ENCODE results near the gene PLG. TPM values are rescaled to one million over a fixed set of nuclear protein-coding genes. Genes with fewer than 3 reads are reported as not detected.
"Not testable (repeated sequence)": the region's sequence is repeated elsewhere in the genome, so short reads cannot be mapped to it uniquely, and the experiment has no call there.

Gene PLG
- total RNA-seq, 1 donor from 2014 or later = not detected

DNA sequence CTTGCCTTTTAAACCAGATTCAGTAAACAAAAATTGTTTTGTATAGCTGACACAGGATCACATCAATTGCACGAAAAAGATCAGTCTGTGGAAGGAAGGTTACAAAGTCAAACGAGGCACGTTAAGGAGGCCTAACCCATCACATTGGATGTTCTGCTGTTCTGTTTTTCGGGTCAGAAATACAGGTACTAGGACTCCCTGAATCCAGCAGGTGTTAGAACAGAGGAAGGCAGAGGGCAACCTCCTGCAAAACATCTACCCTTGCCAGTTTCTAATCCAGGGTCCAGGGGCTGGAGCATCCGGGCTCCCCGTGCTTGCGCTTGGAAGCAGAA is 64.6 kb downstream of the PLG start:
- intact Hi-C loops (cut with DNase I) = no loop called here
- ATAC-seq (no peak), DNase-seq (ENCODE audit: missing footprints) (no peak)

DNA sequence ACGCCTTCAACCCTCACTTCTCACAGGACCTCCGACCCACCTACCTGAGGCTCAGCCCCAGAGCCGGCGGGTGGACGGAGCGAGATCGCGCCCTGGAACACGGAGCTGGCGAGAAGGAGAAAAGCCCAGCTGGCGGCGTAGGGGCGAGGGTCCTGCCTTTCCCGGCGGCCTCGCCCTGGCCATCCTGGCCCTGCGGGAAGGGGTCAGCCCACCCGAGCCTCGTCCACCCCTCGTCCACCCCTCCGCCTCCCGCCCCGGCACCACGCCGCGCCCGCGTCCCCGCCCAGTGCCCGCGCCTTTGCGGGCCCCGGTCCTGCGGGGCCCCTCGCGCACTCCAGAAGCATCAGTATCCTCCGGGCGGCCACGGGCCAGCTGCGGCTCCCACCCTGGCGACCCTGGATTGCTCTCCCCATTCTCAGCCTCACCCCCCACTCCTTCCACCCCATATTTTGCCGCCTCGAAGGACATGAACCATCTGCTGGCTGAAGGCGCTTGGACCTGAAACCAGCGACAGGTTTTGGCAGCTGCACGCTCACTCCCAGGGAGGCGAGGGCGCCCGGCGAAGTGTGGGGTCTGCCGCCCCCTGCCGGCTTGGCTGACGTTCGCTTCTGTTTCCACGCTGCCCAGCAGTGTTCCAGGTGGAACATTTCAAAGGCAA is 65.1 kb downstream of the PLG start:
- intact Hi-C loops (cut with DNase I) = no loop called here
- peak; percentile 73 for ATAC-seq
- DNase-seq (ENCODE audit: missing footprints) = no peak

DNA sequence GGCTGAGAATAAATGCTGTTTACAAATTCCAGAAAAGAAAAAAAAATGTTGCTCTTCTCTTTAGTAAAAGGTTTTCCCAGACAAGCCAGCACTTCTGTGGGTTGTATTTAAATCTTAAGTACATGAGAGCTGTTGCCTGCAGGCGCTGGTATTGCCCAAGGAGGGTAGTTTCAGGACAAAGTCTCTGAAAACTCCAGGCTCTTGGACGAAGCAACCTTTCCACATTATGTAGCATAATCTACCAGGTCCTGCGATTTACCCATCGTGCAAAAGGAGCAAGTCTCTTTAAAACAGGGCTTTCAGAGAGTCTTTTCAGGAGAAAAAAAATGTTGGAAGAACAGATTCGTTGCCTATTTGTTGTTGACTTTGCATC is 65.6 kb downstream of the PLG start:
- DNase-seq (ENCODE audit: missing footprints) = no peak
- no peak for ATAC-seq
- intact Hi-C loops (cut with DNase I) = no loop called here

GRCh38 chr6:160768101-160768500 is 66.1 kb downstream of the PLG start:
- no peak for DNase-seq (ENCODE audit: missing footprints)
- intact Hi-C loops (cut with DNase I) = no loop called here
- no peak for ATAC-seq

DNA sequence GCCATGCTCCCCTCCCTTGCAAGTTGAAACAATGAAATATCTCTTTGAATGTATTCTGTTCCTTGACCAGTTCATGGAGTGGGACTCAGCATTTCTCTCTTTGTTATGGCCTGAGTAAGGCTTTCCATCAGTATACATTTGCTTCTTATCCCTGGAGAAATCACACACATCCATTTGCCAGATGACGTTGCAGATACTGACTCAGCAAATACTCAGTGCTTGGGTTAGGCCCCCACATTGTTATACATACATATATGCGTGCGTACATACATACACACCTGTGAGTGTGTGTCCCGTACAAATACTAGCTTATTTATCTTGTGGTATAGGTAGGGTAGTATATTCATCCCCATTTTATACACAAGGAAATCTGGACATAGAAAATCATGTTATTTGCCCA is 72.4 kb downstream of the PLG start:
- ATAC-seq (no peak), DNase-seq (ENCODE audit: missing footprints) (no peak)

GRCh38 chr6:160775792-160776580 is 73.9 kb downstream of the PLG start:
- DNase-seq (ENCODE audit: missing footprints) (no peak), ATAC-seq (no peak)
- intact Hi-C loops (cut with DNase I) = no loop called here

More for the DNA sequence above, 72.4 kb downstream of the PLG start:
- intact Hi-C loops (cut with DNase I) = no loop called here

DNA sequence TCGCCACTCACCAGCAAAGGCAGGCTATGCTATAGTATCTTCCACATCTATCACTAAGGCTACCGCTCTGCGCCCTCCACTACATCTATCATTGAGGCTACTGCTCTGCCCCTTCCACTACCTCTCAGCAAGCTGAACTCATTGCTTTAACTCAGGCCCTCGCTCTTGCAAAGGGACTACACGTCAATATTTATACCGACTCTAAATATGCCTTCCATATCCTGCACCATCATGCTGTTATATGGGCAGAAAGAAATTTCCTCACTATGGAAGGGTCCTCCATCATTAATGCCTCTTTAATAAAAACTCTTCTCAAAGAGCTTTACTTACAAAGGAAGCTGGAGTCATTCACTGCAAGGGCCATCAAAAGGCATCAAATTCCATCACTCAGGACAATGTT is 77.1 kb downstream of the PLG start:
- ATAC-seq; intact Hi-C loops (cut with DNase I); DNase-seq (ENCODE audit: missing footprints): not testable (repeated sequence)

DNA sequence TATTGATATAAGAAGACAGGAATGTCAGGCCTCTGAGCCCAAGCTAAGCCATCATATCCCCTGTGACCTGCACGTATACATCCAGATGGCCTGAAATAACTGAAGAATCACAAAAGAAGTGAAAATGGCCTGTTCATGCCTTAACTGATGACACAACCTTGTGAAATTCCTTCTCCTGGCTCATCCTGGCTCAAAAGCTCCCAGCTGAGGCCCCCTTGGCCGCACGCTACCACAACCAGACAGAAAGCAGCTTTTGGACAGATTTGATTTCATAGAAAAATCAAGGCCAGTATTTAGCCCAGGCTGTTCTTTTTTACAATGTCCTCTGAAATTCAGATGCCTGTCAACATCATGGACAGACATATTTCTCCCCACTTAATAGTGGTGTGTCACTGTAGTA is 78.6 kb downstream of the PLG start:
- intact Hi-C loops (cut with DNase I); ATAC-seq; DNase-seq (ENCODE audit: missing footprints): not testable (repeated sequence)

DNA sequence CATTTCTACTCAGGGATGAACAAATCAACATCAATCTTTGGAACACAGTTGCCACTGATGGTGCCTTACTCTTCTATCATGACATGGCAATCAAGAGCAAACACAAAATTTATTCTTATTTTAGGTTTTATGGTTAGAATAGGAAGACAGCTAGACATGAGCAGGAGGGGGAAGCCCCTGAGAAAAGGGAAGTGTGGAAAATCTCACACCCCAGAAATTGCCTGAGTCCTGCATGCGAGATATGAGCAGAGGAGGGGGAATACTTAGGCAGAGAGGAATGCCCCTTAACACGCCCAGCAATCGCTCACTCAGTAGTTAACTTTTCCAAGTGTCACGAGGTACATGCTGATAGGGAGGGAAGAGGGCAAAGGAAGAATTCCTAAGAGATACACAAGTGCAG is 79.3 kb downstream of the PLG start:
- ATAC-seq = no peak
- intact Hi-C loops (cut with DNase I) = no loop called here
- DNase-seq (ENCODE audit: missing footprints) = no peak

- intact Hi-C loops (cut with DNase I) = no loop called here
- ATAC-seq = no peak
- no peak for DNase-seq (ENCODE audit: missing footprints)
Measured at GRCh38 chr6:160782228-160782627, 80.2 kb downstream of the PLG start.

GRCh38 chr6:160783741-160784140 is 81.7 kb downstream of the PLG start:
- DNase-seq (ENCODE audit: missing footprints) (no peak), ATAC-seq (no peak)
- intact Hi-C loops (cut with DNase I) = no loop called here

- not testable (repeated sequence) for DNase-seq (ENCODE audit: missing footprints); ATAC-seq
Measured at GRCh38 chr6:160788126-160788525, 86.1 kb downstream of the PLG start.

GRCh38 chr6:160788806-160789205 is 86.8 kb downstream of the PLG start:
- no peak for DNase-seq (ENCODE audit: missing footprints)
- no peak for ATAC-seq

More at GRCh38 chr6:160788126-160788525, 86.1 kb downstream of the PLG start:
- intact Hi-C loops (cut with DNase I) = not testable (repeated sequence)

DNA sequence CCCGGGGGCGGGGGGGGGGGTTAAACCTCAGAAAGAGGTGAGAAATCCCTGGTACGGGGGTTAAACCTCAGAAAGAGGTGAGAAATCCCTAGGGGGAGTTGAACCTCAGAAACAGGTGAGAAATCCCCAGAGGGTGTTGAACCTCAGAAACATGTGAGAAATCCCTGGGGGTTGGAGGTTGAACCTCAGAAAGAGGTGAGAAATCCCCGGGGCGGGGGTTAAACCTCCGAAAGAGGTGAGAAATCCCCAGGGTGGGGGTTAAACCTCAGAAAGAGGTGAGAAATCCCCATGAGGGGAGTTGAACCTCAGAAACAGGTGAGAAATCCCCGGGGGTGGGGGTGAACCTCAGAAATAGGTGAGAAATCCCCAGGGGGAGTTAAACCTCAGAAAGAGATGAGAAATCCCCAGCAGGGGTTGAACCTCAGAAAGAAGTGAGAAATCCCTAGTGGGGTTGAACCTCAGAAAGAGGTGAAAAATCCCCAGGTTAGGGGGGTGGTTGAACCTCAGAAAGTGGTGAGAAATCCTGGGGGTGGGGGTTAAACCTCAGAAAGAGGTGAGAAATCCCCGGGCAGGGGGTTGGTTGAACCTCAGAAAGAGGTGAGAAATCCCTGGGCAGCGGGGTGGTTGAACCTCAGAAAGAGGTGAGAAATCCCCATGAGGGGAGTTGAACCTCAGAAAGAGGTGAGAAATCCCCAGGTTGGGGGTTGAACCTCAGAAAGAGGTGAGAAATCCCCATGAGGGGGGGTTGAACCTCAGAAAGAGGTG is 87.4 kb downstream of the PLG start:
- DNase-seq (ENCODE audit: missing footprints) (no peak), ATAC-seq (no peak)
- intact Hi-C loops (cut with DNase I) = no loop called here

More at GRCh38 chr6:160788806-160789205, 86.8 kb downstream of the PLG start:
- intact Hi-C loops (cut with DNase I) = no loop called here

DNA sequence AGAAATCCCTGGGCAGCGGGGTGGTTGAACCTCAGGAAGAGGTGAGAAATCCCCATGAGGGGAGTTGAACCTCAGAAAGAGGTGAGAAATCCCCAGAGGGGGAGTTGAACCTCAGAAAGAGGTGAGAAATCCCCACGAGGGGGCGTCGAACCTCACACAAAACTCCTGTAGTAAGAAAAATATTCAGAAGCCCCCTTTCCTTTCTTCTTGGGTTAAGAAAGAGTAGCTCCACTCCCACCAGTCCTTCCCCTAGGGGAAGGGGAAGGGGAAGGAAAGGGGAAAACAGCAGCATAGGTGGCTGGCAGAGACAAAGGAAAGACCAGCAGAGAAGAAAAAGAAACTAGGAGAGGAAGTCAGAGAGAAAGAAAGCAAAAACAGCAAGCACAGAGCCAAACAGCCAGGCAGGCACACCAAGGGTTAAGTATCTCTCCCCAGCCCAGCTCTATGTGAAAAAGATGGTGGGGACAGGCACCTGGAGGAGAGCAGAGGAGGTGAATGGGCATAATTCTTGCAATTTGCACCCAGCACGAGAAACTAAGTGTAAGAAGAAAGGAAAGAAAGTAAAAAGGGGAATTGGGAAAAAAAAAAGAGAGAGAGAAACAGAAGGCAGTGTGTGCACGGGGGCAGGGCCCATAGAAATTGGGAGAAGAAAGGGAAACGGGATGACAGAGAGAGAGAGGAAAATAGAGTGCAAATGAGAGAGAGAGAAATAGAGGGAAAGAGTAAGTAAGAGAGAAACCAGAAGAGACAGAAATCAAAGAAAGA is 88.2 kb downstream of the PLG start:
- DNase-seq (ENCODE audit: missing footprints) = no peak

DNA sequence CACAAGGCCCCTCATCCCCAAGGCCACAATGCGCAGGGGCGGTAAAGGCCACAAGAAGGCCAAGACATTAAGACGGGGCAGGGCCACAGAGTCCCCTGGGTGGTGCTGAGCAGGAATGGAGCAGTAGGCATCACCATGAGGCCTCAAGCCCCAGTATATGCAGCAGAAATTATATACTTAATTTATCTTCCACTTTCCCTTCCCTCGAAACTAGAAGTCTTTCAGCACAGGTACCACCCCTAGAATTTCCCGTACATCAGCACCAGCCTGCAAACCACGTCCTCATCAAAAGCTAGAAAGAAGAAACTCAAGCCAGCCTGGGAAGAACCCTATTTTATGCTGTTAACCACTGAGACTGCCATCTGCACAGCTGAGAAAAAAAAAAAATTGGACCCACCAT is 89.4 kb downstream of the PLG start:
- DNase-seq (ENCODE audit: missing footprints) (no peak), ATAC-seq (no peak)
- intact Hi-C loops (cut with DNase I) = no loop called here

More for the DNA sequence above, 88.2 kb downstream of the PLG start:
- intact Hi-C loops (cut with DNase I) = no loop called here
- ATAC-seq = no peak

DNA sequence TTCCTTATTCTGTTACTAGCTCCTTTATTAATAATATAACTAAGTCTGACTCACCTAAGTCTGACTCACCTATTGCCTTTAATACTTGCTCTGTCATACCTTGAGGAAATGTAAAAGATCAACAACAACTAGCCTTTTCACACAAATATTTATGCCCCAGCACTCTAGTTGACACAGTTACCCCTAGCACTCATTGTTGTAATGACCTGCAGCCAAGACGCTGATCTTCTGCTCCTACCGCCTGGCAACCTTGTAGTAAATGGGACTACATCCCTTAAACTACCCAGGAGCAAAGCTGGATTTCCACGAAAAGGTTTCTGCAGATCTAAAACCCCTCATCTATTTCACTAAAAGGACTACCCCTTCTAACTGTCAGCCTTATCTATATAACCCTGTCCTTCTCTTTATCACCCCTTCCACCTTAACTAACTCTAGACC is 90.0 kb downstream of the PLG start:
- DNase-seq (ENCODE audit: missing footprints) (no peak), ATAC-seq (no peak)
- intact Hi-C loops (cut with DNase I) = no loop called here

- DNase-seq (ENCODE audit: missing footprints) (no peak), ATAC-seq (no peak)
- intact Hi-C loops (cut with DNase I) = no loop called here
Measured at GRCh38 chr6:160792708-160793107, 90.7 kb downstream of the PLG start.

GRCh38 chr6:160793652-160794051 is 91.6 kb downstream of the PLG start:
- DNase-seq (ENCODE audit: missing footprints) = no peak
- intact Hi-C loops (cut with DNase I) = no loop called here
- ATAC-seq = no peak
